H1 (cell line): Measurements from ENCODE around the gene PLCH2. TPM values are rescaled to one million over a fixed set of nuclear protein-coding genes. Genes with fewer than 3 reads are reported as not detected.

Source experiments
- CTCF ChIA-PET: fragments of 300-600 bp; sonication (Branson Sonifier 250); formaldehyde crosslinking; loops from one replicate; lab custom pipeline; 2021; ENCODE audit not compliant: partially characterized antibody; lab: Charles Lee
- POLR2A ChIA-PET: fragments of 300-600 bp; sonication (Branson Sonifier 250); formaldehyde crosslinking; loops from one replicate; lab custom pipeline; 2021; ENCODE audit warnings: inconsistent platforms; ENCODE audit not compliant: partially characterized antibody; lab: Charles Lee
- DNase-seq, 2 experiments: peaks; one replicate each; pipeline versions ENCODE4 v3.0.0 to v3.0.0-alpha.2; 2010 to 2022; ENCODE audit warnings: low spot score in 2 of 2, low read depth in 1 of 2, mixed read lengths in 1 of 2
- FAIRE-seq: peaks from 2 replicates; lab custom pipeline; 2011; peaks lifted over from hg19 to GRCh38; lab: Jason Lieb, UNC
- H2AFZ ChIP-seq: 2 replicates; pipeline ENCODE4 v1.8.1; 2012; ENCODE audit warnings: low read length, inconsistent platforms
- H2AK5ac ChIP-seq: 2 replicates; pipeline ENCODE4 v1.6.1; 2013; ENCODE audit warnings: low read depth, low read length
- H2BK120ac ChIP-seq: replicated peaks from 2 replicates; pipeline ENCODE3; 2013; ENCODE audit warnings: low read depth, low read length, inconsistent platforms
- H2BK12ac ChIP-seq: 2 replicates; pipeline ENCODE4 v1.6.1; 2013; ENCODE audit warnings: low read depth, low read length
- H2BK15ac ChIP-seq: 2 replicates; pipeline ENCODE4 v1.6.1; 2013; ENCODE audit warnings: low read length
- H2BK20ac ChIP-seq: 2 replicates; pipeline ENCODE4 v1.6.1; 2013; ENCODE audit warnings: low read length
- H2BK5ac ChIP-seq: 2 replicates; pipeline ENCODE4 v1.6.1; 2013; ENCODE audit warnings: low read depth, low read length
- H3K14ac ChIP-seq: 2 replicates; pipeline ENCODE4 v1.6.1; 2013; ENCODE audit warnings: inconsistent platforms; ENCODE audit not compliant: insufficient read length
- H3K18ac ChIP-seq: 2 replicates; pipeline ENCODE4 v1.6.1; 2013; ENCODE audit warnings: low read length; ENCODE audit errors: extremely low read depth
- H3K23ac ChIP-seq: 2 replicates; pipeline ENCODE4 v1.6.1; 2013; ENCODE audit warnings: inconsistent platforms; ENCODE audit not compliant: insufficient read length
- H3K23me2 ChIP-seq: 2 replicates; pipeline ENCODE4 v1.6.1; 2013; ENCODE audit warnings: low read depth, low read length
- H3K27ac ChIP-seq: 2 replicates; pipeline ENCODE4 v1.6.1; 2011; ENCODE audit warnings: low read depth, low read length, inconsistent platforms
- H3K27me3 ChIP-seq, 4 experiments: replicated peaks in 1 of 4; 1 replicate in 1 of 4; 2 replicates in 3 of 4; pipeline versions ENCODE4 v1.6.1 to v1.8.1; 2011 to 2013; ENCODE audit warnings: low read length in 3 of 4, mild to moderate bottlenecking in 3 of 4, inconsistent platforms in 2 of 4, mixed read lengths in 2 of 4, moderate library complexity in 1 of 4; ENCODE audit not compliant: control insufficient read depth in 3 of 4, insufficient read depth in 3 of 4; ENCODE audit errors: extremely low read depth in 1 of 4
- H3K36me3 ChIP-seq, 4 experiments: 2 replicates each; pipeline versions ENCODE4 v1.6.1 to v1.8.1; 2011 to 2013; ENCODE audit warnings: mild to moderate bottlenecking in 4 of 4, low read length in 3 of 4, moderate library complexity in 2 of 4, control low read depth in 1 of 4, inconsistent platforms in 1 of 4; ENCODE audit not compliant: insufficient read depth in 4 of 4, control insufficient read depth in 2 of 4
- H3K4ac ChIP-seq: replicated peaks from 2 replicates; pipeline ENCODE3; 2013; ENCODE audit warnings: low read length, low read depth, mixed read lengths, inconsistent platforms; ENCODE audit not compliant: insufficient read length
- H3K4me1 ChIP-seq, 4 experiments: replicated peaks in 1 of 4; 1 replicate in 1 of 4; 2 replicates in 3 of 4; pipeline versions ENCODE4 v1.6.1 to v1.8.1; 2011 to 2013; ENCODE audit warnings: low read length in 3 of 4, inconsistent platforms in 2 of 4, mixed read lengths in 1 of 4; ENCODE audit not compliant: insufficient read depth in 4 of 4, control insufficient read depth in 3 of 4
- H3K4me2 ChIP-seq, 2 experiments: 2 replicates each; pipeline versions ENCODE4 v1.6.1 to v1.8.1; 2011 to 2013; ENCODE audit warnings: low read depth in 2 of 2, low read length in 2 of 2, control low read depth in 1 of 2, inconsistent platforms in 1 of 2, mild to moderate bottlenecking in 1 of 2; ENCODE audit not compliant: insufficient read depth in 1 of 2
- H3K4me3 ChIP-seq, 4 experiments: fragments of 200-600, 300-600 bp in 1 of 4; sonication (generic), shearing (Covaris generic), sonication (Bioruptor Twin) in 1 of 4; 2 replicates each; pipeline versions ENCODE4 v1.5.1 to v1.8.1; 2011 to 2016; ENCODE audit warnings: low read length in 4 of 4, low read depth in 3 of 4, control low read depth in 2 of 4, inconsistent platforms in 2 of 4, mild to moderate bottlenecking in 2 of 4, mixed read lengths in 1 of 4, moderate library complexity in 1 of 4; ENCODE audit not compliant: insufficient read depth in 2 of 4; ENCODE audit errors: extremely low read depth in 1 of 4
- H3K56ac ChIP-seq: replicated peaks from 2 replicates; pipeline ENCODE3; 2013; ENCODE audit warnings: low read depth, mild to moderate bottlenecking, mixed read lengths, low read length, inconsistent platforms; ENCODE audit not compliant: insufficient read length
- H3K79me1 ChIP-seq: 2 replicates; pipeline ENCODE4 v1.6.1; 2013; ENCODE audit warnings: low read depth, low read length, control low read depth
- H3K79me2 ChIP-seq, 2 experiments: 2 replicates each; pipeline versions ENCODE4 v1.6.1 to v1.8.1; 2012 to 2013; ENCODE audit warnings: low read length in 2 of 2, mild to moderate bottlenecking in 2 of 2, inconsistent platforms in 1 of 2; ENCODE audit not compliant: insufficient read depth in 2 of 2, control insufficient read depth in 1 of 2
- H3K9ac ChIP-seq, 4 experiments: replicated peaks in 1 of 4; 1 replicate in 1 of 4; 2 replicates in 3 of 4; pipeline versions ENCODE4 v1.6.1 to v1.8.1; 2011 to 2013; ENCODE audit warnings: low read depth in 3 of 4, low read length in 3 of 4, control low read depth in 2 of 4, mild to moderate bottlenecking in 2 of 4, moderate library complexity in 2 of 4, inconsistent platforms in 1 of 4; ENCODE audit errors: extremely low read depth in 1 of 4
- H3K9me3 ChIP-seq, 2 experiments: 2 replicates each; pipeline versions ENCODE4 v1.6.1 to v1.8.1; 2012 to 2013; ENCODE audit warnings: mild to moderate bottlenecking in 2 of 2, moderate library complexity in 2 of 2, control low read depth in 1 of 2, inconsistent platforms in 1 of 2, low read depth in 1 of 2, low read length in 1 of 2, mixed read lengths in 1 of 2; ENCODE audit not compliant: insufficient read depth in 2 of 2
- H4K20me1 ChIP-seq, 2 experiments: replicated peaks in 1 of 2; 2 replicates each; pipeline versions ENCODE3 to v1.8.1; 2011 to 2013; ENCODE audit warnings: inconsistent platforms in 2 of 2, low read length in 2 of 2, mild to moderate bottlenecking in 1 of 2; ENCODE audit not compliant: insufficient read depth in 2 of 2, control insufficient read depth in 1 of 2
- H4K5ac ChIP-seq: 2 replicates; pipeline ENCODE4 v1.6.1; 2013; ENCODE audit warnings: low read length, low read depth, mixed read lengths, inconsistent platforms; ENCODE audit not compliant: insufficient read length
- H4K8ac ChIP-seq: 2 replicates; pipeline ENCODE4 v1.8.0; 2013; ENCODE audit warnings: mild to moderate bottlenecking, moderate library complexity, low read length, inconsistent platforms; ENCODE audit not compliant: insufficient read depth; ENCODE audit errors: extremely low read depth
- H4K91ac ChIP-seq: replicated peaks from 2 replicates; pipeline ENCODE3; 2013; ENCODE audit warnings: low read length, mixed read lengths, inconsistent platforms; ENCODE audit not compliant: insufficient read length
- BCL11A ChIP-seq, 2 experiments: IDR thresholded peaks; one replicate each; pipeline ENCODE4 v1.6.1; 2011; ENCODE audit warnings: low read depth in 2 of 2, low read length in 2 of 2, mild to moderate bottlenecking in 2 of 2
- BRCA1 ChIP-seq: IDR thresholded peaks from 2 replicates; pipeline ENCODE4 v1.6.1; 2012; ENCODE audit warnings: low read depth, low read length, improper control_type of control experiment
- CBX8 ChIP-seq: fragments of 300-800, 300-1000 bp; sonication (generic); IDR thresholded peaks from 2 replicates; pipeline ENCODE4 v1.7.1; 2016; ENCODE audit warnings: low read depth, low read length, borderline replicate concordance
- JUND ChIP-seq: IDR thresholded peaks from 2 replicates; pipeline ENCODE4 v1.6.1; 2011; ENCODE audit warnings: mild to moderate bottlenecking, improper control_type of control experiment, low read length
- NANOG ChIP-seq: IDR thresholded peaks from 2 replicates; pipeline ENCODE4 v1.6.1; 2011; ENCODE audit warnings: low read length, low read depth, mild to moderate bottlenecking, inconsistent platforms; ENCODE audit not compliant: insufficient read depth, poor library complexity, severe bottlenecking
- POLR2AphosphoS5 ChIP-seq: IDR thresholded peaks from 2 replicates; pipeline ENCODE4 v1.6.1; 2011; ENCODE audit warnings: low read depth, low read length
- RBBP5 ChIP-seq: IDR thresholded peaks from 2 replicates; pipeline ENCODE4 v1.7.1; 2012; ENCODE audit warnings: low read depth, mild to moderate bottlenecking, inconsistent platforms, low read length, moderate library complexity, borderline replicate concordance
- SAP30 ChIP-seq: fragments of 300-600 bp; sonication (generic); IDR thresholded peaks from 2 replicates; pipeline ENCODE4 v1.7.1; 2012; ENCODE audit warnings: low read length, moderate library complexity, mild to moderate bottlenecking, inconsistent platforms; ENCODE audit not compliant: insufficient read depth, insufficient replicate concordance
- TCF12 ChIP-seq: IDR thresholded peaks from 2 replicates; pipeline ENCODE4 v1.6.1; 2011; ENCODE audit warnings: low read depth, mild to moderate bottlenecking, low read length
- WGBS, 2 experiments: shearing (Covaris generic) in 1 of 2; methylation state at CpG; one replicate each; pipeline versions ENCODE4 v1.1.6 to v1.1.7; 2013 to 2015; ENCODE audit warnings: low lambda C conversion rate in 2 of 2, mixed read lengths in 2 of 2, inconsistent platforms in 1 of 2, low coverage in 1 of 2, missing lambda C conversion rate in 1 of 2; ENCODE audit not compliant: insufficient replicate concordance in 2 of 2, insufficient coverage in 1 of 2, insufficient read length in 1 of 2; ENCODE audit errors: extremely low coverage in 1 of 2, missing lambda C conversion rate in 1 of 2; 5-methylcytosine and 5-hydroxymethylcytosine counted together
- polyA plus RNA-seq, 7 experiments: library from polyadenylated mRNA; depleted of rRNA in 3 of 7; stranded (reverse) in 5 of 7; unstranded in 2 of 7; fragments of >200 nt in 5 of 7; fragments of 200-250 nt in 2 of 7; gene quantifications; 1 replicate in 5 of 7; 2 replicates in 1 of 7; 4 replicates in 1 of 7; pipeline versions ENCODE4 v1.2.1 to v1.2.3, GENCODE V29; 2011 to 2013; ENCODE audit warnings: missing spikeins in 2 of 7, mixed read lengths in 2 of 7
- total RNA-seq: library from RNA; stranded (reverse); fragmentation: NEBNext Ultra II Directional; extraction: Animal tissue kit (Norgen Biotek cat#: 25700); gene quantifications from 2 replicates; pipeline ENCODE4 v1.2.1, GENCODE V29; 2021

The PLCH2 gene
- total and polyA plus RNA-seq, 2 of the 8 experiments (the other 6 are each of a cell fraction or from before 2014, with no cell fraction given) = 0.14 to 0.19 TPM

- H2AFZ ChIP-seq = no peak overlapping the region
- H2BK15ac ChIP-seq = peak overlapping the region; percentile 81; the same call in 1 of the 2 replicates
- H2BK120ac ChIP-seq = no peak overlapping the region
- H3K79me1 ChIP-seq = no peaks in the 10 kb centered on the region
- no peaks in the 10 kb centered on the region for H3K79me2 ChIP-seq
- H3K23ac ChIP-seq = no peak overlapping the region
- POLR2A ChIA-PET = interaction anchor here (1.2 to 1.5 kb wide), 3 partner anchors 8 to 98 kb away, joined by 3 to 4 read pairs (median 4); partner anchors contain the start of gene PANK4
- WGBS, 2 experiments = 85% methylated on average over 17 of the region's 19 CpGs; no CpG with 5 or more reads in 1 of the 2 experiments
- no peak overlapping the region; the same call in 1 of the 2 replicates for H2AK5ac ChIP-seq
- no peak overlapping the region for H3K27ac ChIP-seq
- H4K20me1 ChIP-seq = no peaks in the 10 kb centered on the region
- 0 out of 4 replicates have a peak overlapping the region, but pooled peaks have one; percentile 0 to 62 for H3K4me2 ChIP-seq
- H3K23me2 ChIP-seq = peaks cover 10% of the 10 kb centered on the region; the same call in 1 of the 2 replicates
- no peak overlapping the region for H3K4me3 ChIP-seq
- H4K91ac ChIP-seq = peak overlapping the region; percentile 93
- H2BK5ac ChIP-seq = no peak overlapping the region; the same call in 1 of the 2 replicates
- H3K9me3 ChIP-seq = no peaks in the 10 kb centered on the region
- no peak overlapping the region for H2BK12ac ChIP-seq
- H3K56ac ChIP-seq = no peak overlapping the region
- H4K5ac ChIP-seq = no peak overlapping the region
- H3K27me3 ChIP-seq = peaks cover 0 to 19% (median 12%) of the 10 kb centered on the region in 4 experiments; a peak in 5 of 7 replicates
- no peak overlapping the region for H3K14ac ChIP-seq
- no peak overlapping the region for H4K8ac ChIP-seq
- CTCF ChIA-PET = interaction anchor here (1.0 to 3.3 kb wide), 6 partner anchors 10 to 125 kb away, joined by 3 to 16 read pairs (median 4); no protein-coding TSS in a partner anchor
- H2BK20ac ChIP-seq = 0 out of 2 replicates have a peak overlapping the region, but pooled peaks have one; percentile 80
- peaks cover 0 to 33% (median 30%) of the 10 kb centered on the region in 4 experiments; a peak in 6 of 7 replicates for H3K4me1 ChIP-seq
- no peaks in the 10 kb centered on the region for H3K36me3 ChIP-seq
- peak overlapping the region; percentile 9 for H3K4ac ChIP-seq
- FAIRE-seq (no peak), DNase-seq (no peak)
- H3K9ac ChIP-seq = no peak overlapping the region
- H3K18ac ChIP-seq = no peak overlapping the region
- no peak for TF ChIP-seq CBX8
- no peak for TF ChIP-seq BCL11A (IDR thresholded peaks at IDR 0.05; ENCODE audit: low read depth in 2 of 2, low read length in 2 of 2)
- TF ChIP-seq NANOG = no peak
- TF ChIP-seq JUND = no peak
- TF ChIP-seq RBBP5 = no peak
- TF ChIP-seq POLR2AphosphoS5 = no peak
- no peak for TF ChIP-seq BRCA1
- TF ChIP-seq TCF12 = no peak
- no peak for TF ChIP-seq SAP30
These were observed 69.0 kb downstream of the PLCH2 start for GRCh38 chr1:2544875-2545640.
